Measurements from ENCODE around the gene EPHA4. TPM values are rescaled to one million over a fixed set of nuclear protein-coding genes. Genes with fewer than 3 reads are reported as not detected.

Gene EPHA4
- polyA plus RNA-seq, 1 donor (not counting 4 experiments of a cell fraction or from before 2014, with no cell fraction given) = 9.0 TPM

GRCh38 chr2:221410487-221410886 lies 161.6 kb downstream of the EPHA4 start:
- Histone ChIP-seq H3K4me1 (ENCODE audit: control insufficient read depth, extremely low read depth, insufficient read depth, low read length) (no peaks in the 10 kb centered on the region), H3K9ac (ENCODE audit: control insufficient read depth, extremely low read depth, insufficient read depth, low read length) (no peak overlapping the region), H3K27ac (ENCODE audit: control insufficient read depth, insufficient read depth, low read length) (no peak overlapping the region), H3K9me1 (ENCODE audit: control insufficient read depth, extremely low read depth, insufficient read depth, low read length) (no peaks in the 10 kb centered on the region), H3K27me3 (ENCODE audit: control insufficient read depth, extremely low read depth, insufficient read depth, low read length) (no peaks in the 10 kb centered on the region), H4K20me1 (ENCODE audit: control insufficient read depth, extremely low read depth, insufficient read depth, low read length) (no peaks in the 10 kb centered on the region), H3K36me3 (ENCODE audit: control insufficient read depth in 2 of 2, extremely low read depth in 1 of 2, insufficient read depth in 2 of 2, low read length in 2 of 2) (no peaks in the 10 kb centered on the region), H2AFZ (ENCODE audit: control insufficient read depth, low read length) (no peak overlapping the region), H3K9me3 (ENCODE audit: control insufficient read depth, low read depth, low read length) (no peaks in the 10 kb centered on the region), H3K4me2 (ENCODE audit: control insufficient read depth, extremely low read depth, insufficient read depth, low read depth, low read length) (no peak overlapping the region), H3K4me3 (ENCODE audit: control insufficient read depth in 2 of 3, extremely low read depth in 1 of 3, insufficient read depth in 2 of 3, low read depth in 1 of 3, low read length in 3 of 3) (no peak overlapping the region), H3K79me2 (ENCODE audit: control insufficient read depth, insufficient read depth, low read length) (no peaks in the 10 kb centered on the region)
- dilution Hi-C loops (cut with MboI; ENCODE audit: extremely low pct_ligation_motif_present, low sequenced_read_pairs) = no loop called here
- TF ChIP-seq EZH2 (IDR thresholded peaks at IDR 0.05; ENCODE audit: low read length) (no peak), CTCF (optimal IDR thresholded peaks at IDR 0.05 in 1 of 3, IDR thresholded peaks at IDR 0.05 in 1 of 3, conservative IDR thresholded peaks at IDR 0.05 in 1 of 3; ENCODE audit: extremely low read depth in 1 of 3, insufficient read depth in 2 of 3, low read length in 3 of 3) (no peak)
- FAIRE-seq = no peak
- DNase-seq (ENCODE audit: low read depth, low spot score) = no peak

DNA sequence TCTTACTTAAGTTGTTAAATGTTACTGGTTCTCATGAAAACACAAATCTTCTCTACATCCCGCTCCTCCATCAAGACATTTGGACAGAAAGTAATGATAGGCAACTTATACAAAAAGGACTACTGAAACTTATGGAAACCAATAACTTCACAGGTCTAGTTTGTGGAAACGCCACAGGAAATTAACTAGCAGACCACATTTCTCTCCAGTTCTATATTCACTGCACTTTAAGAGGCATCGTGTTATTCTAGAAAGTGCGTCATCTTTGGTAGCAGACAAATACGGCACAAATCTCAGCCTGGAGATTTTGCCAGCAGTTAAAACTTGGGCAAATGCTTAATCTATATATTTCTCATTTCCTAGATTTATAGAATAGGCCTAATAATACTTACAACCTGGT lies 164.3 kb downstream of the EPHA4 start:
- dilution Hi-C loops (cut with MboI; ENCODE audit: extremely low pct_ligation_motif_present, low sequenced_read_pairs) = no loop called here
- DNase-seq (ENCODE audit: low read depth, low spot score) (no peak), FAIRE-seq (no peak)
- Histone ChIP-seq H3K27ac (ENCODE audit: control insufficient read depth, insufficient read depth, low read length) (no peak overlapping the region), H3K27me3 (ENCODE audit: control insufficient read depth, extremely low read depth, insufficient read depth, low read length) (no peaks in the 10 kb centered on the region), H3K36me3 (ENCODE audit: control insufficient read depth in 2 of 2, extremely low read depth in 1 of 2, insufficient read depth in 2 of 2, low read length in 2 of 2) (no peaks in the 10 kb centered on the region), H3K9ac (ENCODE audit: control insufficient read depth, extremely low read depth, insufficient read depth, low read length) (no peak overlapping the region), H3K9me1 (ENCODE audit: control insufficient read depth, extremely low read depth, insufficient read depth, low read length) (no peaks in the 10 kb centered on the region), H3K9me3 (ENCODE audit: control insufficient read depth, low read depth, low read length) (no peaks in the 10 kb centered on the region), H3K4me3 (ENCODE audit: control insufficient read depth in 2 of 3, extremely low read depth in 1 of 3, insufficient read depth in 2 of 3, low read depth in 1 of 3, low read length in 3 of 3) (no peak overlapping the region), H3K4me2 (ENCODE audit: control insufficient read depth, extremely low read depth, insufficient read depth, low read depth, low read length) (no peak overlapping the region), H3K4me1 (ENCODE audit: control insufficient read depth, extremely low read depth, insufficient read depth, low read length) (no peaks in the 10 kb centered on the region), H3K79me2 (ENCODE audit: control insufficient read depth, insufficient read depth, low read length) (no peaks in the 10 kb centered on the region), H2AFZ (ENCODE audit: control insufficient read depth, low read length) (no peak overlapping the region), H4K20me1 (ENCODE audit: control insufficient read depth, extremely low read depth, insufficient read depth, low read length) (no peaks in the 10 kb centered on the region)
- TF ChIP-seq CTCF (optimal IDR thresholded peaks at IDR 0.05 in 1 of 3, IDR thresholded peaks at IDR 0.05 in 1 of 3, conservative IDR thresholded peaks at IDR 0.05 in 1 of 3; ENCODE audit: extremely low read depth in 1 of 3, insufficient read depth in 2 of 3, low read length in 3 of 3) (no peak), EZH2 (IDR thresholded peaks at IDR 0.05; ENCODE audit: low read length) (no peak)

Measured in keratinocyte (primary cell).